ENCODE data around the gene REPS2.

The REPS2 gene

GRCh38 chrX:17082831-17083230 lies 136.4 kb downstream of the REPS2 start:
- no peak for DNase-seq (ENCODE audit: low spot score)

- DNase-seq (ENCODE audit: low spot score): no peak
Observed at GRCh38 chrX:17086317-17086716, 139.9 kb downstream of the REPS2 start.

GRCh38 chrX:17095161-17095560 lies 148.7 kb downstream of the REPS2 start:
- DNase-seq (ENCODE audit: low spot score): no peak

GRCh38 chrX:17098516-17099247 lies 152.2 kb downstream of the REPS2 start:
- DNase-seq (ENCODE audit: low spot score): no peak

GRCh38 chrX:17104433-17104832 lies 158.0 kb downstream of the REPS2 start:
- no peak for DNase-seq (ENCODE audit: low spot score)

- DNase-seq (ENCODE audit: low spot score): no peak
Observed at GRCh38 chrX:17120816-17121215, 174.4 kb downstream of the REPS2 start.

GRCh38 chrX:17154001-17154400 lies 207.5 kb downstream of the REPS2 start:
- DNase-seq (ENCODE audit: low spot score): no peak

GRCh38 chrX:17160975-17161374 lies 214.5 kb downstream of the REPS2 start:
- DNase-seq (ENCODE audit: low spot score): no peak

GRCh38 chrX:17161991-17162390 lies 215.5 kb downstream of the REPS2 start:
- no peak for DNase-seq (ENCODE audit: low spot score)

GRCh38 chrX:17164079-17164478 lies 217.6 kb downstream of the REPS2 start:
- DNase-seq (ENCODE audit: low spot score): no peak

- DNase-seq (ENCODE audit: low spot score): no peak
Observed at GRCh38 chrX:17164941-17165340, 218.5 kb downstream of the REPS2 start.

- DNase-seq (ENCODE audit: low spot score): no peak
Observed at GRCh38 chrX:17167915-17168314, 221.5 kb downstream of the REPS2 start.

GRCh38 chrX:17170973-17171372 lies 224.5 kb downstream of the REPS2 start:
- DNase-seq (ENCODE audit: low spot score): no peak

- DNase-seq (ENCODE audit: low spot score): no peak
Observed at GRCh38 chrX:17174671-17175070, 228.2 kb downstream of the REPS2 start.

- DNase-seq (ENCODE audit: low spot score): no peak
Observed at GRCh38 chrX:17182317-17182716, 235.9 kb downstream of the REPS2 start.

GRCh38 chrX:17183566-17183965 lies 237.1 kb downstream of the REPS2 start:
- DNase-seq (ENCODE audit: low spot score): no peak

- DNase-seq (ENCODE audit: low spot score): no peak
Observed at GRCh38 chrX:17185431-17185830, 239.0 kb downstream of the REPS2 start.

- DNase-seq (ENCODE audit: low spot score): no peak
Observed at GRCh38 chrX:17187136-17187756, 240.8 kb downstream of the REPS2 start.

GRCh38 chrX:17192106-17192505 lies 245.6 kb downstream of the REPS2 start:
- no peak for DNase-seq (ENCODE audit: low spot score)
